AG09319 (cell line): ENCODE results near the gene OPCML.

Experiments used
- DNase-seq: peaks from one replicate; pipeline ENCODE4 v3.0.0-alpha.2; 2010; ENCODE audit warnings: low read depth; ENCODE audit errors: extremely low read depth
- CTCF ChIP-seq: IDR thresholded peaks from 2 replicates; pipeline ENCODE4 v1.5.1; 2011; ENCODE audit warnings: low read depth, mild to moderate bottlenecking, inconsistent platforms, low read length, moderate library complexity

Gene OPCML

GRCh38 chr11:132648851-132649250 is 883.5 kb downstream of the OPCML start:
- TF ChIP-seq CTCF, result no peak
- DNase-seq, result no peak

GRCh38 chr11:132646890-132647289 is 885.4 kb downstream of the OPCML start:
- DNase-seq, result no peak
- no peak for TF ChIP-seq CTCF

GRCh38 chr11:132644520-132645239 is 887.6 kb downstream of the OPCML start:
- no peak for TF ChIP-seq CTCF
- no peak for DNase-seq

GRCh38 chr11:132643239-132643638 is 889.1 kb downstream of the OPCML start:
- no peak for TF ChIP-seq CTCF
- DNase-seq, result no peak

GRCh38 chr11:132640952-132641351 is 891.3 kb downstream of the OPCML start:
- DNase-seq, result no peak
- TF ChIP-seq CTCF, result no peak

- no peak for DNase-seq
- TF ChIP-seq CTCF, result no peak
These were observed 892.3 kb downstream of the OPCML start for GRCh38 chr11:132639986-132640385.

GRCh38 chr11:132639403-132639802 is 892.9 kb downstream of the OPCML start:
- TF ChIP-seq CTCF, result no peak
- no peak for DNase-seq
